ENCODE measurements around the gene RAP1A.

DNA sequence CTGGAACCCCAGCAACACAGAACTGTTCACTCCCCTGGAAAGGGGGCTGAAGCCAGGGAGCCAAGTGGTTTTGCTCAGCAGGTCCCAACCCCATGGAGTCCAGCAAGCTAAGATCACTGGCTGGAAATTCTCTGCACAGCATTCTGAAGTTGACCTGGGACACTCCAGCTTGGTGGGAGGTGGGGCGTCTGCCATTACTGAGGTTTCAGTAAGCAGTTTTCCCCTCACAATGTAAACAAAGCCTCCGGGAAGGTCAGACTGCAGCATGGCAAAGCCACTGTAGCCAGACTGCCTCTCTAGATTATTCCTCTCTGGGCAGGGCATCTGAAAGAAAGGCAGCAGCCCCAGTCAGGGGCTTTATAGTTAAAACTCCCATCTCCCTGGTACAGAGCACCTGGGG, 60.0 kb downstream of the RAP1A start:
- TF ChIP-seq, protein P1, sequence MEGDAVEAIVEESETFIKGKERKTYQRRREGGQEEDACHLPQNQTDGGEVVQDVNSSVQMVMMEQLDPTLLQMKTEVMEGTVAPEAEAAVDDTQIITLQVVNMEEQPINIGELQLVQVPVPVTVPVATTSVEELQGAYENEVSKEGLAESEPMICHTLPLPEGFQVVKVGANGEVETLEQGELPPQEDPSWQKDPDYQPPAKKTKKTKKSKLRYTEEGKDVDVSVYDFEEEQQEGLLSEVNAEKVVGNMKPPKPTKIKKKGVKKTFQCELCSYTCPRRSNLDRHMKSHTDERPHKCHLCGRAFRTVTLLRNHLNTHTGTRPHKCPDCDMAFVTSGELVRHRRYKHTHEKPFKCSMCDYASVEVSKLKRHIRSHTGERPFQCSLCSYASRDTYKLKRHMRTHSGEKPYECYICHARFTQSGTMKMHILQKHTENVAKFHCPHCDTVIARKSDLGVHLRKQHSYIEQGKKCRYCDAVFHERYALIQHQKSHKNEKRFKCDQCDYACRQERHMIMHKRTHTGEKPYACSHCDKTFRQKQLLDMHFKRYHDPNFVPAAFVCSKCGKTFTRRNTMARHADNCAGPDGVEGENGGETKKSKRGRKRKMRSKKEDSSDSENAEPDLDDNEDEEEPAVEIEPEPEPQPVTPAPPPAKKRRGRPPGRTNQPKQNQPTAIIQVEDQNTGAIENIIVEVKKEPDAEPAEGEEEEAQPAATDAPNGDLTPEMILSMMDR (IDR thresholded peaks at IDR 0.05; ENCODE audit: low read length) = no peak
- TF ChIP-seq EZH2phosphoT487 (IDR thresholded peaks at IDR 0.05; ENCODE audit: low read length) = no peak
- no peak for TF ChIP-seq EZH2 (optimal IDR thresholded peaks at IDR 0.05; ENCODE audit: low read depth, low read length)
